NB4 (cell line): ENCODE results near the gene SNX2.

Experiments
- POLR2A ChIP-seq: IDR thresholded peaks from 2 replicates; pipeline ENCODE4 v1.6.1; 2011; ENCODE audit warnings: mild to moderate bottlenecking; ENCODE audit not compliant: insufficient read length; ENCODE audit errors: extremely low read depth
- TF ChIP-seq, protein P1 (sequence below): IDR thresholded peaks from one replicate; pipeline ENCODE4 v1.5.1; 2012; ENCODE audit warnings: low read depth, low read length

DNA sequence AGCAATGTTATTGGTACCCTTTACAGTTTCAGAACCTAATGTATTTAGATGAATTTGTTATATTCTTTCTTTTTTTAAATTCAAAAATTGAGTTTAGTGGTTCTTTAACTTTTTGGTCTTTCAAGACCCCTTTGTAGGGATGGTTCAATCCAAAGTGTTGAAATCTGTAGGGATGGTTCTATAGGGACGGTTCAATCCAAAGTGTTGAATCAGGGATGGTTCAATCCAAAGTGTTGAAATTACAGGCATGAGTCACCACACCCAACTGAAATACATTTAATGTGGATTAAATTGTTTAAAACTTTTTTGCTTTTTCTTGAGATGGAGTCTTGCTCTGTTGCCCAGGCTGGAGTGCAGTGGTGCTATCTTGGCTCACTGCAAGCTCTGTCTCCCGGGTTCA, 30.6 kb downstream of the SNX2 start:
- no peak for TF ChIP-seq POLR2A
- TF ChIP-seq, protein P1, sequence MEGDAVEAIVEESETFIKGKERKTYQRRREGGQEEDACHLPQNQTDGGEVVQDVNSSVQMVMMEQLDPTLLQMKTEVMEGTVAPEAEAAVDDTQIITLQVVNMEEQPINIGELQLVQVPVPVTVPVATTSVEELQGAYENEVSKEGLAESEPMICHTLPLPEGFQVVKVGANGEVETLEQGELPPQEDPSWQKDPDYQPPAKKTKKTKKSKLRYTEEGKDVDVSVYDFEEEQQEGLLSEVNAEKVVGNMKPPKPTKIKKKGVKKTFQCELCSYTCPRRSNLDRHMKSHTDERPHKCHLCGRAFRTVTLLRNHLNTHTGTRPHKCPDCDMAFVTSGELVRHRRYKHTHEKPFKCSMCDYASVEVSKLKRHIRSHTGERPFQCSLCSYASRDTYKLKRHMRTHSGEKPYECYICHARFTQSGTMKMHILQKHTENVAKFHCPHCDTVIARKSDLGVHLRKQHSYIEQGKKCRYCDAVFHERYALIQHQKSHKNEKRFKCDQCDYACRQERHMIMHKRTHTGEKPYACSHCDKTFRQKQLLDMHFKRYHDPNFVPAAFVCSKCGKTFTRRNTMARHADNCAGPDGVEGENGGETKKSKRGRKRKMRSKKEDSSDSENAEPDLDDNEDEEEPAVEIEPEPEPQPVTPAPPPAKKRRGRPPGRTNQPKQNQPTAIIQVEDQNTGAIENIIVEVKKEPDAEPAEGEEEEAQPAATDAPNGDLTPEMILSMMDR: no peak
